Measurements from ENCODE around the gene F2. TPM values are rescaled to one million over a fixed set of nuclear protein-coding genes. Genes with fewer than 3 reads are reported as not detected.

Gene F2
- total and polyA plus RNA-seq, 9 donors = 0.10 to 1.00 (median 0.33) TPM; not detected in 3

DNA sequence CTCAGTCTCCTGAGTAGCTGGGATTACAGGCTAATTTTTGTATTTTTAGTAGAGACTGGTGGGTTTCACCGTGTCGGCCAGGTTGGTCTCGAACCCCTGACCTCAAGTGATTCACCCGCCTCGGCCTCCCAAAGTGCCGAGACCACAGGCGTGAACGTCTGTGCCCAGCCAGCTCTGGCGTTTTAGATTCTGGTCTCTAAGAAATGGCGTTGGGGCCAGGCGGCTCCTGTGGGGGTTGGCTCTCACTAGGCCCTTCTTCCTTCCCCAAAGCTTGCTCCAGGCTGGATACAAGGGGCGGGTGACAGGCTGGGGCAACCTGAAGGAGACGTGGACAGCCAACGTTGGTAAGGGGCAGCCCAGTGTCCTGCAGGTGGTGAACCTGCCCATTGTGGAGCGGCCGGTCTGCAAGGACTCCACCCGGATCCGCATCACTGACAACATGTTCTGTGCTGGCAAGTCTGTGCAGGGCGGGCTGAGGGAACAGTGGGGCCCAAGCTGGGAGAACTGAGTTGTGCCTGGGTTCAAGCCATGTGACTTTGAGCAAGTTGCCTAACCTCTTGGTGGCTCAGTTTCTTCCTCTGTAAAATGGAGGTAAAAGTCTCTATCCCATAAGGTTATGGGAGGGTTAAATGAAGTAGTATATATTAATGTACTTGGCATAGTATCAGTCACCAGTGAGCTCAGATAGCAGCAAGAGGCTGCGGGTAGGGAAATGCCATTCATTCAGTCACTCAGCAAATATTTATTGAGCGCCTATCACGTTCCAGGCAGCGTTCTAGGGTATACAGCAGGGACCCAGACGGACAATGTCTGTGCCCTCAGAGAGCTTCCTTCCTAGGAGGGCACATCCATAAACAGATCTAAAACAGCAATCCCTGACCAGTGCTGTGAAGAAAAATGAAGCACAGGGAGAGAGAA is 10.4 kb downstream of the F2 start:
- TF ChIP-seq EP300 (IDR thresholded peaks at IDR 0.05) = no peak
- TF ChIP-seq CTCF (IDR thresholded peaks at IDR 0.05) = no peak
- TF ChIP-seq POLR2A (IDR thresholded peaks at IDR 0.05) = no peak
- Histone ChIP-seq H3K36me3 (no peaks in the 10 kb centered on the region), H3K27ac (no peak overlapping the region), H3K4me3 (no peak overlapping the region), H3K4me1 (ENCODE audit: insufficient read depth) (no peaks in the 10 kb centered on the region), H3K27me3 (no peaks in the 10 kb centered on the region), H3K9me3 (no peaks in the 10 kb centered on the region)
- 81 to 85% (median 84%) methylated on average over 24 of the region's 24 CpGs for WGBS, 3 donors
- DNase-seq = peak in 2 of 5 donors; percentile 16 to 24
- intact Hi-C loops (cut with DNase I) = no loop called here

GRCh38 chr11:46731545-46731944 is 12.5 kb downstream of the F2 start:
- no peaks in the 10 kb centered on the region for H3K4me1 ChIP-seq (ENCODE audit: insufficient read depth)
- no peaks in the 10 kb centered on the region for H3K27me3 ChIP-seq
- H3K27ac ChIP-seq = no peak overlapping the region
- H3K4me3 ChIP-seq = no peak overlapping the region
- TF ChIP-seq EP300 (IDR thresholded peaks at IDR 0.05) = no peak
- no peak for TF ChIP-seq POLR2A (IDR thresholded peaks at IDR 0.05)
- TF ChIP-seq CTCF (IDR thresholded peaks at IDR 0.05) = no peak
- 61 to 70% (median 63%) methylated on average over 4 of the region's 4 CpGs for WGBS, 3 donors
- DNase-seq = no peak
- no peaks in the 10 kb centered on the region for H3K36me3 ChIP-seq
- intact Hi-C loops (cut with DNase I) = no loop called here
- H3K9me3 ChIP-seq = no peaks in the 10 kb centered on the region

GRCh38 chr11:46733234-46733633 is 14.2 kb downstream of the F2 start:
- Histone ChIP-seq H3K4me3 (no peak overlapping the region), H3K27ac (no peak overlapping the region), H3K27me3 (no peaks in the 10 kb centered on the region), H3K36me3 (no peaks in the 10 kb centered on the region), H3K9me3 (no peaks in the 10 kb centered on the region), H3K4me1 (ENCODE audit: insufficient read depth) (no peaks in the 10 kb centered on the region)
- no peak for DNase-seq
- TF ChIP-seq CTCF (IDR thresholded peaks at IDR 0.05) = no peak
- no peak for TF ChIP-seq EP300 (IDR thresholded peaks at IDR 0.05)
- TF ChIP-seq POLR2A (IDR thresholded peaks at IDR 0.05) = no peak
- intact Hi-C loops (cut with DNase I) = no loop called here
- WGBS, 3 donors = 59 to 92% (median 84%) methylated on average over 1 of the region's 1 CpG

DNA sequence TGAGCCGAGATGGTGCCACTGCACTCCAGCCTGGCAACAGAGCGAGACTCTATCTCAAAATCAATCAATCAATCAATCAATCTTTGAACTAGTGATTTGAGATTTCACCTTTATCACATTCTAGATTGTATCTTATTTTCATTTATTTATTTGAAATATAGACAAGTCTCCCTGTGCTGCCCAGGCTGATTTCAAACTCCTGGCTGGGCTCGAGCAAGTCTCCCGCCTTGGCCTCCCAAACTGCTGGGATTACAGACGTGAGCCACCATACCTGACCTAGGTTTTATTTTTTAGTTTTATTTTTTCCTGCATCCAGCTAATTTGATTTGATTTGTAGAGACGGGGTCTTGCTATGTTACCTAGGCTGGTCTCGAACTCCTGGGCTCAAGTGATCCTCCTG is 17.1 kb downstream of the F2 start:
- H3K27me3 ChIP-seq = no peaks in the 10 kb centered on the region
- peaks cover 1% of the 10 kb centered on the region for H3K4me1 ChIP-seq (ENCODE audit: insufficient read depth)
- intact Hi-C loops (cut with DNase I) = no loop called here
- H3K4me3 ChIP-seq = no peak overlapping the region
- H3K36me3 ChIP-seq = no peaks in the 10 kb centered on the region
- no peaks in the 10 kb centered on the region for H3K9me3 ChIP-seq
- no peak overlapping the region for H3K27ac ChIP-seq
- 90 to 92% (median 91%) methylated on average over 7 of the region's 7 CpGs for WGBS, 3 donors
- no peak for DNase-seq
- no peak for TF ChIP-seq POLR2A (IDR thresholded peaks at IDR 0.05)
- TF ChIP-seq EP300 (IDR thresholded peaks at IDR 0.05) = no peak
- no peak for TF ChIP-seq CTCF (IDR thresholded peaks at IDR 0.05)
